HepG2 (cell line): ENCODE results near the gene OGFR. TPM values are rescaled to one million over a fixed set of nuclear protein-coding genes. Genes with fewer than 3 reads are reported as not detected.

Experiments used
- polyA plus RNA-seq, 8 experiments: library from polyadenylated mRNA; depleted of rRNA in 3 of 8; stranded (reverse) in 7 of 8; unstranded in 1 of 8; fragments of >200 nt; fragmentation: Illumina TruSeq in 4 of 8; extraction: Trizol in 4 of 8; gene quantifications; 2 replicates each; pipeline versions ENCODE4 v1.2.1 to v1.2.3, GENCODE V29; 2011 to 2016; ENCODE audit warnings: low read depth in 4 of 8, missing spikeins in 1 of 8, mixed read lengths in 1 of 8; ENCODE audit not compliant: insufficient read depth in 1 of 8
- total RNA-seq, 5 experiments: library from RNA; depleted of rRNA; stranded (reverse); fragments of >200 nt; fragmentation: Illumina TruSeq; extraction: Trizol; gene quantifications; 2 replicates each; pipeline ENCODE4 v1.2.3, GENCODE V29; 2016; ENCODE audit warnings: low read depth in 1 of 5
- TF ChIP-seq, protein P1 (sequence below): sonication (generic); formaldehyde crosslinking; IDR thresholded peaks from 2 replicates; pipeline ENCODE4 v1.4.0; 2020; ENCODE audit warnings: mild to moderate bottlenecking, missing genetic modification reagents
- TF ChIP-seq, protein P2 (sequence below): sonication (generic); formaldehyde crosslinking; IDR thresholded peaks from 2 replicates; pipeline ENCODE4 v1.4.0; 2020; ENCODE audit warnings: missing genetic modification reagents, mild to moderate bottlenecking, borderline replicate concordance
- TF ChIP-seq, protein P3 (sequence below): IDR thresholded peaks from 2 replicates; pipeline ENCODE4 v1.6.1; 2016; ENCODE audit warnings: low read depth
- TF ChIP-seq, protein P4 (sequence below): sonication (generic); formaldehyde crosslinking; IDR thresholded peaks from 2 replicates; pipeline ENCODE4 v1.4.0; 2020; ENCODE audit warnings: missing genetic modification reagents, borderline replicate concordance
- TF ChIP-seq, protein P5 (sequence below): sonication (generic); formaldehyde crosslinking; IDR thresholded peaks from 2 replicates; pipeline ENCODE4 v1.4.0; 2020; ENCODE audit warnings: mild to moderate bottlenecking, missing genetic modification reagents

The OGFR gene
- total and polyA plus RNA-seq, 2 of the 13 experiments (the other 11 are each of a cell fraction or from before 2014, with no cell fraction given): 47.7 to 81.8 TPM

DNA sequence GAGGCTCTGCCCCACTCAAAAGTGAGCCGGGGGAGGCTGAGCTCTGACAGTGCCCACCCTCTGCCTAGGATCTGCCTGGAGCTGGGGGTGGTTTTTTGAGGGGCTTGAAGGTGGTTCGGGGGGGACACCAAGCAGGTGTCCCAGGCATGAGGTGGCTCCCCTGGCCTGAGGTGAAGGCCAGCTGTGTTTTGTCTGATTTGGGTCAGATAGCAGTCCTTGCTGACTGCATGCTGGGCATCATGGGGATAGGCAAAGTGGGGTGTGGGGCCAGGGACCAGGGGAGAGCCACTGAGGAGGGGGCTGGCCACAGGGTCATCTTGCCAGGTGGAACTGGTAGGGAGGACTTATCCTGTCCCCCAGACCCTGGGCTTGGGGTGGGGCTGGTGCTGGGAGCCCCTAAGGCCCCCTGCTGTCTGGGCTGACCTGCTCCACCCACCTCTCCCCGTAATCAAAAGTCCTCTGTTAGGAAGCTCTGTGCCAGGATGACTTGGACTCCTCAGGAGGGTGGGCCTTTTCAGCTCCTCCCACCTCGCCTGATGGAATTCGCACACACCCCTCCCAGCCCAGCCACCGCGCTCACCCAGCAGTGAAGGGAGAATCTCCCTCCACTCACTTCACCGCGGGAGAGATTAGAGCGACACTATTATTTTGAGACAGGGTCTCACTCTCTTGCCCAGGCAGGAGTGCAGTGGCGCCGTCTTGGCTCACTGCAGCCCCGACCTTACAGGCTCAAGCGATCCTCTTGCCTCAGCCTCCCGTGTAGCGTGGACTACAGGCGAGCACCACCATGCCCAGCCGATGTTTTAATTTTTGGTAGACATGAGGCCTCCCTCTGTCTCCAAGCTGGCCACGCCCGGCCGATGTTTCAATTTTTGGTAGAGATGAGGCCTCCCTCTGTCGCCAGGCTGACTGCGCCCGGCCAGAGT lies 10.7 kb downstream of the OGFR start (continued):
- TF ChIP-seq, protein P1, sequence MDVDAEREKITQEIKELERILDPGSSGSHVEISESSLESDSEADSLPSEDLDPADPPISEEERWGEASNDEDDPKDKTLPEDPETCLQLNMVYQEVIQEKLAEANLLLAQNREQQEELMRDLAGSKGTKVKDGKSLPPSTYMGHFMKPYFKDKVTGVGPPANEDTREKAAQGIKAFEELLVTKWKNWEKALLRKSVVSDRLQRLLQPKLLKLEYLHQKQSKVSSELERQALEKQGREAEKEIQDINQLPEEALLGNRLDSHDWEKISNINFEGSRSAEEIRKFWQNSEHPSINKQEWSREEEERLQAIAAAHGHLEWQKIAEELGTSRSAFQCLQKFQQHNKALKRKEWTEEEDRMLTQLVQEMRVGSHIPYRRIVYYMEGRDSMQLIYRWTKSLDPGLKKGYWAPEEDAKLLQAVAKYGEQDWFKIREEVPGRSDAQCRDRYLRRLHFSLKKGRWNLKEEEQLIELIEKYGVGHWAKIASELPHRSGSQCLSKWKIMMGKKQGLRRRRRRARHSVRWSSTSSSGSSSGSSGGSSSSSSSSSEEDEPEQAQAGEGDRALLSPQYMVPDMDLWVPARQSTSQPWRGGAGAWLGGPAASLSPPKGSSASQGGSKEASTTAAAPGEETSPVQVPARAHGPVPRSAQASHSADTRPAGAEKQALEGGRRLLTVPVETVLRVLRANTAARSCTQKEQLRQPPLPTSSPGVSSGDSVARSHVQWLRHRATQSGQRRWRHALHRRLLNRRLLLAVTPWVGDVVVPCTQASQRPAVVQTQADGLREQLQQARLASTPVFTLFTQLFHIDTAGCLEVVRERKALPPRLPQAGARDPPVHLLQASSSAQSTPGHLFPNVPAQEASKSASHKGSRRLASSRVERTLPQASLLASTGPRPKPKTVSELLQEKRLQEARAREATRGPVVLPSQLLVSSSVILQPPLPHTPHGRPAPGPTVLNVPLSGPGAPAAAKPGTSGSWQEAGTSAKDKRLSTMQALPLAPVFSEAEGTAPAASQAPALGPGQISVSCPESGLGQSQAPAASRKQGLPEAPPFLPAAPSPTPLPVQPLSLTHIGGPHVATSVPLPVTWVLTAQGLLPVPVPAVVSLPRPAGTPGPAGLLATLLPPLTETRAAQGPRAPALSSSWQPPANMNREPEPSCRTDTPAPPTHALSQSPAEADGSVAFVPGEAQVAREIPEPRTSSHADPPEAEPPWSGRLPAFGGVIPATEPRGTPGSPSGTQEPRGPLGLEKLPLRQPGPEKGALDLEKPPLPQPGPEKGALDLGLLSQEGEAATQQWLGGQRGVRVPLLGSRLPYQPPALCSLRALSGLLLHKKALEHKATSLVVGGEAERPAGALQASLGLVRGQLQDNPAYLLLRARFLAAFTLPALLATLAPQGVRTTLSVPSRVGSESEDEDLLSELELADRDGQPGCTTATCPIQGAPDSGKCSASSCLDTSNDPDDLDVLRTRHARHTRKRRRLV (CRISPR knock-in tag): no peak
- TF ChIP-seq, protein P2, sequence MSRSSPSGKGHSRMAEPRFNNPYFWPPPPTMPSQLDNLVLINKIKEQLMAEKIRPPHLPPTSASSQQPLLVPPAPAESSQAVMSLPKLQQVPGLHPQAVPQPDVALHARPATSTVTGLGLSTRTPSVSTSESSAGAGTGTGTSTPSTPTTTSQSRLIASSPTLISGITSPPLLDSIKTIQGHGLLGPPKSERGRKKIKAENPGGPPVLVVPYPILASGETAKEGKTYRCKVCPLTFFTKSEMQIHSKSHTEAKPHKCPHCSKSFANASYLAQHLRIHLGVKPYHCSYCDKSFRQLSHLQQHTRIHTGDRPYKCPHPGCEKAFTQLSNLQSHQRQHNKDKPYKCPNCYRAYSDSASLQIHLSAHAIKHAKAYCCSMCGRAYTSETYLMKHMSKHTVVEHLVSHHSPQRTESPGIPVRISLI: no peak
- TF ChIP-seq, protein P3, sequence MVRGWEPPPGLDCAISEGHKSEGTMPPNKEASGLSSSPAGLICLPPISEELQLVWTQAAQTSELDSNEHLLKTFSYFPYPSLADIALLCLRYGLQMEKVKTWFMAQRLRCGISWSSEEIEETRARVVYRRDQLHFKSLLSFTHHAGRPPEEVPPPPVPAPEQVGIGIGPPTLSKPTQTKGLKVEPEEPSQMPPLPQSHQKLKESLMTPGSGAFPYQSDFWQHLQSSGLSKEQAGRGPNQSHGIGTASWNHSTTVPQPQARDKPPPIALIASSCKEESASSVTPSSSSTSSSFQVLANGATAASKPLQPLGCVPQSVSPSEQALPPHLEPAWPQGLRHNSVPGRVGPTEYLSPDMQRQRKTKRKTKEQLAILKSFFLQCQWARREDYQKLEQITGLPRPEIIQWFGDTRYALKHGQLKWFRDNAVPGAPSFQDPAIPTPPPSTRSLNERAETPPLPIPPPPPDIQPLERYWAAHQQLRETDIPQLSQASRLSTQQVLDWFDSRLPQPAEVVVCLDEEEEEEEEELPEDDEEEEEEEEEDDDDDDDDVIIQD (CRISPR knock-in tag): no peak
- TF ChIP-seq, protein P4, sequence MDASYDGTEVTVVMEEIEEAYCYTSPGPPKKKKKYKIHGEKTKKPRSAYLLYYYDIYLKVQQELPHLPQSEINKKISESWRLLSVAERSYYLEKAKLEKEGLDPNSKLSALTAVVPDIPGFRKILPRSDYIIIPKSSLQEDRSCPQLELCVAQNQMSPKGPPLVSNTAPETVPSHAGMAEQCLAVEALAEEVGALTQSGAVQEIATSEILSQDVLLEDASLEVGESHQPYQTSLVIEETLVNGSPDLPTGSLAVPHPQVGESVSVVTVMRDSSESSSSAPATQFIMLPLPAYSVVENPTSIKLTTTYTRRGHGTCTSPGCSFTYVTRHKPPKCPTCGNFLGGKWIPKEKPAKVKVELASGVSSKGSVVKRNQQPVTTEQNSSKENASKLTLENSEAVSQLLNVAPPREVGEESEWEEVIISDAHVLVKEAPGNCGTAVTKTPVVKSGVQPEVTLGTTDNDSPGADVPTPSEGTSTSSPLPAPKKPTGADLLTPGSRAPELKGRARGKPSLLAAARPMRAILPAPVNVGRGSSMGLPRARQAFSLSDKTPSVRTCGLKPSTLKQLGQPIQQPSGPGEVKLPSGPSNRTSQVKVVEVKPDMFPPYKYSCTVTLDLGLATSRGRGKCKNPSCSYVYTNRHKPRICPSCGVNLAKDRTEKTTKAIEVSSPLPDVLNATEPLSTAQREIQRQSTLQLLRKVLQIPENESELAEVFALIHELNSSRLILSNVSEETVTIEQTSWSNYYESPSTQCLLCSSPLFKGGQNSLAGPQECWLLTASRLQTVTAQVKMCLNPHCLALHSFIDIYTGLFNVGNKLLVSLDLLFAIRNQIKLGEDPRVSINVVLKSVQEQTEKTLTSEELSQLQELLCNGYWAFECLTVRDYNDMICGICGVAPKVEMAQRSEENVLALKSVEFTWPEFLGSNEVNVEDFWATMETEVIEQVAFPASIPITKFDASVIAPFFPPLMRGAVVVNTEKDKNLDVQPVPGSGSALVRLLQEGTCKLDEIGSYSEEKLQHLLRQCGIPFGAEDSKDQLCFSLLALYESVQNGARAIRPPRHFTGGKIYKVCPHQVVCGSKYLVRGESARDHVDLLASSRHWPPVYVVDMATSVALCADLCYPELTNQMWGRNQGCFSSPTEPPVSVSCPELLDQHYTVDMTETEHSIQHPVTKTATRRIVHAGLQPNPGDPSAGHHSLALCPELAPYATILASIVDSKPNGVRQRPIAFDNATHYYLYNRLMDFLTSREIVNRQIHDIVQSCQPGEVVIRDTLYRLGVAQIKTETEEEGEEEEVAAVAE: no peak
- TF ChIP-seq, protein P5, sequence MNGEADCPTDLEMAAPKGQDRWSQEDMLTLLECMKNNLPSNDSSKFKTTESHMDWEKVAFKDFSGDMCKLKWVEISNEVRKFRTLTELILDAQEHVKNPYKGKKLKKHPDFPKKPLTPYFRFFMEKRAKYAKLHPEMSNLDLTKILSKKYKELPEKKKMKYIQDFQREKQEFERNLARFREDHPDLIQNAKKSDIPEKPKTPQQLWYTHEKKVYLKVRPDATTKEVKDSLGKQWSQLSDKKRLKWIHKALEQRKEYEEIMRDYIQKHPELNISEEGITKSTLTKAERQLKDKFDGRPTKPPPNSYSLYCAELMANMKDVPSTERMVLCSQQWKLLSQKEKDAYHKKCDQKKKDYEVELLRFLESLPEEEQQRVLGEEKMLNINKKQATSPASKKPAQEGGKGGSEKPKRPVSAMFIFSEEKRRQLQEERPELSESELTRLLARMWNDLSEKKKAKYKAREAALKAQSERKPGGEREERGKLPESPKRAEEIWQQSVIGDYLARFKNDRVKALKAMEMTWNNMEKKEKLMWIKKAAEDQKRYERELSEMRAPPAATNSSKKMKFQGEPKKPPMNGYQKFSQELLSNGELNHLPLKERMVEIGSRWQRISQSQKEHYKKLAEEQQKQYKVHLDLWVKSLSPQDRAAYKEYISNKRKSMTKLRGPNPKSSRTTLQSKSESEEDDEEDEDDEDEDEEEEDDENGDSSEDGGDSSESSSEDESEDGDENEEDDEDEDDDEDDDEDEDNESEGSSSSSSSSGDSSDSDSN (CRISPR knock-in tag): peak; percentile 31; the same call in 1 of the 2 replicates
